Body of pancreas (tissue), 4 donors: ENCODE data around the gene CLEC4M. TPM values are rescaled to one million over a fixed set of nuclear protein-coding genes. Genes with fewer than 3 reads are reported as not detected.

Experiments
- ATAC-seq: fragments of 150-250 bp; one replicate; pipeline ENCODE4 v1.9.1; 2016
- DNase-seq, 4 donors: peaks; one replicate each; pipeline ENCODE4 v3.0.0-alpha.2; 2019
- H3K27ac ChIP-seq, 4 donors: fragments of 200-600 bp; sonication (generic); 1 replicate in 3 of 4; 2 replicates in 1 of 4; pipeline versions ENCODE4 v1.5.1 to v1.6.1; 2016 to 2019; ENCODE audit warnings: mild to moderate bottlenecking in 1 of 4, mixed read lengths in 1 of 4, moderate library complexity in 1 of 4
- H3K27me3 ChIP-seq, 2 donors: fragments of 200-600 bp; sonication (generic); one replicate each; pipeline ENCODE4 v1.6.0; 2016; ENCODE audit warnings: mild to moderate bottlenecking in 1 of 2
- H3K36me3 ChIP-seq, 2 donors: fragments of 200-600 bp; sonication (generic); replicated peaks in 1 of 2; 2 replicates each; pipeline ENCODE4 v1.5.1; 2016; ENCODE audit warnings: low read depth in 2 of 2; ENCODE audit not compliant: insufficient read depth in 1 of 2
- H3K4me1 ChIP-seq: fragments of 200-600 bp; sonication (generic); one replicate; pipeline ENCODE4 v1.6.0; 2016
- H3K4me3 ChIP-seq, 2 donors: fragments of 200-600 bp; sonication (generic); 1 replicate in 1 of 2; 2 replicates in 1 of 2; pipeline ENCODE4 v1.5.1; 2016 to 2019
- H3K9me3 ChIP-seq, 3 donors: fragments of 200-600 bp; sonication (generic); 1 replicate in 2 of 3; 2 replicates in 1 of 3; pipeline ENCODE4 v1.5.1; 2016
- POLR2A ChIP-seq, 3 donors: fragments of 450-650 bp; IDR thresholded peaks; one replicate each; pipeline ENCODE4 v1.6.1; 2016; ENCODE audit warnings: antibody characterized with exemption in 3 of 3, mild to moderate bottlenecking in 2 of 3
- WGBS, 2 donors: methylation state at CpG; one replicate each; pipeline ENCODE4 v1.1.5; 2017; 5-methylcytosine and 5-hydroxymethylcytosine counted together
- intact Hi-C: fragments of 100-400 bp; cut with DNase I; formaldehyde crosslinking; loops from one replicate; pipeline ENCODE4 v1.15.1; 2023
- total RNA-seq, 2 donors: library from RNA; depleted of rRNA; stranded (reverse); fragments of >200 nt; gene quantifications; one replicate each; pipeline ENCODE4 v1.1.0, GENCODE V29; 2016
- TF ChIP-seq, protein P1 (sequence below), 7 experiments: fragments of 450-650 bp in 4 of 7; fragments of 200-600 bp in 3 of 7; sonication (generic) in 3 of 7; IDR thresholded peaks; one replicate each; pipeline ENCODE4 v1.5.1; 2016 to 2019; ENCODE audit warnings: antibody characterized with exemption in 7 of 7

The CLEC4M gene
- total RNA-seq, 2 donors from 2014 or later, result not detected

DNA sequence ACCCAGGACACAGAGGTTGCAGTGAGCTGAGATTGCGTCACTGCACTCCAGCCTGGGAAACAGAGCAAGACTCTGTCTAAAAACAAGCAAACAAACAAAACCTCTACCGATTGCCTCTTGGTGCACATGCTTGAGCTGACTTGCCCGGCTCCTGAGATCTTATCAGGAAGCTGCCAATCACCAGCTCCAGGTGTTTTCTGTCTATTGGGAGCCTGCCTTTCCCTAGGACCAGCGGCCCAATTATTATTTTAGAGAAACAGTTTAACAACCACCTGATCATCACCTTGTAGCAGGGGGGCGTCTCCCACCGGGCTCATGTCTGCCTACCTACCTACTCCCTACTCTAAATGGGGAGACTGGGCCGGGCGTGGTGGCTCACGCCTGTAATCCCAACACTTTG is 10.8 kb downstream of the CLEC4M start:
- Histone ChIP-seq H3K27me3 (no peaks in the 10 kb centered on the region), H3K27ac (no peak overlapping the region), H3K36me3 (no peaks in the 10 kb centered on the region), H3K9me3 (no peaks in the 10 kb centered on the region), H3K4me1 (no peaks in the 10 kb centered on the region), H3K4me3 (no peak overlapping the region)
- DNase-seq (peak in 2 of 4 donors; percentile 33 to 52), ATAC-seq (peak; percentile 33)
- TF ChIP-seq POLR2A (IDR thresholded peaks at IDR 0.05), result no peak
- TF ChIP-seq, protein P1, sequence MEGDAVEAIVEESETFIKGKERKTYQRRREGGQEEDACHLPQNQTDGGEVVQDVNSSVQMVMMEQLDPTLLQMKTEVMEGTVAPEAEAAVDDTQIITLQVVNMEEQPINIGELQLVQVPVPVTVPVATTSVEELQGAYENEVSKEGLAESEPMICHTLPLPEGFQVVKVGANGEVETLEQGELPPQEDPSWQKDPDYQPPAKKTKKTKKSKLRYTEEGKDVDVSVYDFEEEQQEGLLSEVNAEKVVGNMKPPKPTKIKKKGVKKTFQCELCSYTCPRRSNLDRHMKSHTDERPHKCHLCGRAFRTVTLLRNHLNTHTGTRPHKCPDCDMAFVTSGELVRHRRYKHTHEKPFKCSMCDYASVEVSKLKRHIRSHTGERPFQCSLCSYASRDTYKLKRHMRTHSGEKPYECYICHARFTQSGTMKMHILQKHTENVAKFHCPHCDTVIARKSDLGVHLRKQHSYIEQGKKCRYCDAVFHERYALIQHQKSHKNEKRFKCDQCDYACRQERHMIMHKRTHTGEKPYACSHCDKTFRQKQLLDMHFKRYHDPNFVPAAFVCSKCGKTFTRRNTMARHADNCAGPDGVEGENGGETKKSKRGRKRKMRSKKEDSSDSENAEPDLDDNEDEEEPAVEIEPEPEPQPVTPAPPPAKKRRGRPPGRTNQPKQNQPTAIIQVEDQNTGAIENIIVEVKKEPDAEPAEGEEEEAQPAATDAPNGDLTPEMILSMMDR (IDR thresholded peaks at IDR 0.05), result no peak
- WGBS, 2 donors, result 48 to 61% methylated on average over 9 of the region's 9 CpGs
- intact Hi-C loops, result no loop called here

DNA sequence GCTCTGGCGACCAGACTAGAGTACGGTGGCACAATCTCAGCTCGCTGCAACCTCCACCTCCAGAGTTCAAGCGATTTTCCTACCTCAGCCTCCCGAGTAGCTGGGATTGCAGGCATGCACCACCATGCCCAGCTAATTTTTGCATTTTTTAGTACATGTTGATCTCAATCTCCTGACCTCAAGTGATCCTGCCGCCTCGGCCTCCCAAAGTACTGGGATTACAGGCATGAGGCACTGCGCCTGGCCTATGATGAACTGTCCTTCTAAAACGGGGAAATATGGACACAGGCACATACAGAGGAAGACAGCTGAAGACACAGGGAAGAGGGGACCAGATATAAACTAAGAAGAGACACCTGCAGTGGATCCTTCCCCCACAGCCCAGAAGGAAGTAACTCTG is 12.7 kb downstream of the CLEC4M start:
- no peaks in the 10 kb centered on the region for H3K27me3 ChIP-seq
- no peak overlapping the region for H3K27ac ChIP-seq
- 87 to 91% methylated on average over 9 of the region's 9 CpGs for WGBS, 2 donors
- no peak for DNase-seq
- intact Hi-C loops, result no loop called here
- no peak overlapping the region for H3K4me3 ChIP-seq
- TF ChIP-seq, protein P1 (IDR thresholded peaks at IDR 0.05), result no peak
- TF ChIP-seq POLR2A (IDR thresholded peaks at IDR 0.05), result no peak
- H3K4me1 ChIP-seq, result no peaks in the 10 kb centered on the region
- no peaks in the 10 kb centered on the region for H3K36me3 ChIP-seq
- ATAC-seq, result no peak
- no peaks in the 10 kb centered on the region for H3K9me3 ChIP-seq

DNA sequence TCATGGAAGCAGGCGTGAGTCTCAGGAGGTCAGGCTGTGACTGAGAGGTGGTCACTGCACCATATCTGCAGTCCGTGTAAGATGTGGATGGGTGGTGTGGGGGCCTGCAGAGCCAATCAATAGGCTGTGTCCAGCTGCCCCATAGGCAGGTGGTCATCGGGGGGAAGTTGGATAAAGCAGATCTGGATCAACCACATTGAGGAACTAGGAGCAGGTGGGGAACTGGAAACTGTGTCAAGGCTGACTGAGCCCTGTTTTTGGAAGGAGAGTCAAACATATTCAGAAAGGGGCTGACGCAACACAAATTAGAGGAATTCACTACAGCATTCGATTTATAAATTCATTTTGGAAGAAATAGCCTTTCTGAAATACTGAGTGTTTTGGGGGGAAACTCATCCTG is 15.0 kb downstream of the CLEC4M start:
- ATAC-seq (no peak), DNase-seq (peak in 1 of 4 donors; percentile 15)
- TF ChIP-seq POLR2A (IDR thresholded peaks at IDR 0.05), result no peak
- TF ChIP-seq, protein P1 (IDR thresholded peaks at IDR 0.05), result no peak
- 52 to 61% methylated on average over 5 of the region's 5 CpGs for WGBS, 2 donors
- intact Hi-C loops, result no loop called here
- Histone ChIP-seq H3K4me3 (no peak overlapping the region), H3K36me3 (no peaks in the 10 kb centered on the region), H3K27me3 (no peaks in the 10 kb centered on the region), H3K27ac (no peak overlapping the region), H3K4me1 (no peaks in the 10 kb centered on the region), H3K9me3 (no peaks in the 10 kb centered on the region)

DNA sequence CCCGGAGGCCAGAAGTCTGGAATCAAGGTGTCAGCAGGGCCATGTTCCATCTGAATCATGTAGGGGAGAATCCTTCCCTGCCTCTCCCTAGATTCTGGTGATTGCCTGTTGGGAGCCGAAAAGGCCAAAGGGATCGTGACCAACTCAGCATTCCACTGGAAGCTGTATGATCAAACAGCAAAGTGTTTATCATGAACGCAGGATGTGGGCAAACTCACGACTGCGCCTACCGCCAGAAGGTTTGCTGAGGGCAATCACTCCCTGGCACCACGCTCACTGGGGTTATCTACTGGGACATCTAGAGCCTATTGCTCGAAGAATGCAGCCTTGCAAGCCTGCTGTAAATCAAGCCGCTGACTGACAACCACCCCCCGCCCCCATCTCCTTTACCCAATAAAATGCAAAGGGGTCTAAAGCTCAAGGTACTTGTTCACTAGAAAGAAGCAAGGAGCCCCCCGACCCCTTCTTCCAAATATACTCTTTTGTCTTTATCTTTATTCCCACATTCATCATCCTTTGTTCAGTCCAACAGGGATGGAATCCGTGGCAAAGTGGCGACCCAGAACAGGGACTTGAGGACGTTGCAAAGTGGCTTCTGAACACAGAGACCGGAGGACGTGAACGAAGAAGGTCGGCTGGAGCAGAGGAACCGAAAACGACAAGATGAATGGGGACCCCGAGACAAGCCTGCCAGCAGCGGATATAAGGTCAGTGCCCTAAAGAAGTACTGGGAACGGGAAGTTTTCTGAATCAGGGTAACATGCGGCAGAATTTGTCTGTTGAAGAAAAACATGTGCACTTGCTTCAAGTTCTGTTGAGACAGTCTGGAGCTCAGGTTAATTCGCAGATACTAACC is 16.8 kb downstream of the CLEC4M start:
- DNase-seq (no peak), ATAC-seq (no peak)
- H3K27ac ChIP-seq, result no peak overlapping the region
- no peaks in the 10 kb centered on the region for H3K9me3 ChIP-seq
- TF ChIP-seq, protein P1 (IDR thresholded peaks at IDR 0.05), result no peak
- no peak for TF ChIP-seq POLR2A (IDR thresholded peaks at IDR 0.05)
- H3K36me3 ChIP-seq, result no peaks in the 10 kb centered on the region
- WGBS, 2 donors, result 65 to 71% methylated on average over 19 to 25 of the region's 26 CpGs
- intact Hi-C loops, result no loop called here
- H3K27me3 ChIP-seq, result peaks cover 0 to 4% of the 10 kb centered on the region in 2 donors
- no peaks in the 10 kb centered on the region for H3K4me1 ChIP-seq
- H3K4me3 ChIP-seq, result no peak overlapping the region

DNA sequence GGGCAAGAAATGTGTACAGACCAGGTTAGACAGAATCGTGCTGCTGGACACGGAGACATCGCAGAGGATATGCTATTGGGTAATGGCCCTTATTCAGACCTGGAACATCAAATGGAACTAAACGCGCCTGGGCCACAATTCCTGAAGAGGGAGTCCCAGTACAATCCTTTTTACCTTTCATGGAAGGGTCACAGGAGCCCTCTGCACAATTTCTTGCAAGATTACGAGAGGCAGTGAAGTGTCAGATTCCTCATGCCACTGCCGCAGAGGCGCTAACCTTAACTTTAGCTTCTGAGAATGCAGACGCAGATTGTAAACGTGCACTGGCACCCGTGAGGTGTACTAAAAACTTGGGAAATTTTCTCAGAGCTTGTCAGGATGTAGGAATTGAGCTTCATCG is 18.1 kb downstream of the CLEC4M start:
- WGBS, 2 donors, result 39% methylated on average over 12 of the region's 12 CpGs

More for the DNA sequence above, 18.1 kb downstream of the CLEC4M start:
- no peak for ATAC-seq
- TF ChIP-seq, protein P1 (IDR thresholded peaks at IDR 0.05), result no peak
- no peak for TF ChIP-seq POLR2A (IDR thresholded peaks at IDR 0.05)
- Histone ChIP-seq H3K9me3 (no peaks in the 10 kb centered on the region), H3K27ac (no peak overlapping the region), H3K4me3 (no peak overlapping the region), H3K27me3 (peaks cover 0 to 4% of the 10 kb centered on the region in 2 donors), H3K4me1 (no peaks in the 10 kb centered on the region), H3K36me3 (no peaks in the 10 kb centered on the region)
- DNase-seq, result no peak
- intact Hi-C loops, result no loop called here
